Neural progenitor cell (in vitro differentiated cells): ENCODE measurements around the gene SLC26A4.

Experiments used
- EZH2 ChIP-seq: fragments of 200-600 bp; sonication (generic); IDR thresholded peaks from 2 replicates; pipeline ENCODE4 v1.6.1; 2017; ENCODE audit warnings: antibody characterized with exemption, mild to moderate bottlenecking, moderate library complexity
- EZH2phosphoT487 ChIP-seq: fragments of 200-600 bp; sonication (generic); IDR thresholded peaks from 2 replicates; pipeline ENCODE4 v1.6.1; 2017; ENCODE audit warnings: antibody characterized with exemption
- TF ChIP-seq, protein P1 (sequence below): fragments of 200-600 bp; sonication (generic); IDR thresholded peaks from 2 replicates; pipeline ENCODE4 v1.5.1; 2017; ENCODE audit warnings: antibody characterized with exemption, mild to moderate bottlenecking

DNA sequence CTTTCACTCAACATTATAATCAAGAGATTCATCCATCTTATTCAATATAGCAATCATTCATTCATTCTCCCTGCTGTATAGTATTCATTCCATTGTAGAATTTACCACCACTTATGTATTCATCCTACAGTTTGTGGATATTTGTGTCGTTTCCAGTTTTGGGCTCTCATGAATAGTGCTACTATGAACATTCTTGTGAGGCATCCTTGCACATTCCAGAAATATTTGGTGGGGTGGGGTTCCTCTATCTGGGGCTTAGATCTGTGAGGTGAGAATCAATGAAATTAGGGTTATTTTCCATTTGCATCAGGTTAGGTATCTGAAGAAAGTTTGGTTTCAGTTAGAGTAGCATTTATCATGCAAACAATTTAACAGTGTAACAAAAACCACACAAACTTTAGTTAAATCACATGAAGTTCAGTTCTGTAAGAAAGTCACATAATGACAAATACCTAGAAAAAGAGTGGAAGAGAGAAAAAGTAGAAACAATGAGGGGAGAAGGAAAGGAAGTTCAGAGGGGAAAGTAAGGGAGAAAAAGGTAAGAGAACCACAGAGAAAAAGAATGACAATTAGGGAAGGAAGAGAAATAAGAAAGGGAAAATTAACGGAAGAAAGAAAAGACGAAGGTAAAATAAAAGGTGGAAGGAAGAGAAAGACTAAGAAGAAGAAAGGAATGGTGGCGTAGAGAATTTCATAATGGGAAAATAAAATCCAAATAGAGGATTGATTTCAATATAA, 58.0 kb downstream of the SLC26A4 start:
- TF ChIP-seq, protein P1, sequence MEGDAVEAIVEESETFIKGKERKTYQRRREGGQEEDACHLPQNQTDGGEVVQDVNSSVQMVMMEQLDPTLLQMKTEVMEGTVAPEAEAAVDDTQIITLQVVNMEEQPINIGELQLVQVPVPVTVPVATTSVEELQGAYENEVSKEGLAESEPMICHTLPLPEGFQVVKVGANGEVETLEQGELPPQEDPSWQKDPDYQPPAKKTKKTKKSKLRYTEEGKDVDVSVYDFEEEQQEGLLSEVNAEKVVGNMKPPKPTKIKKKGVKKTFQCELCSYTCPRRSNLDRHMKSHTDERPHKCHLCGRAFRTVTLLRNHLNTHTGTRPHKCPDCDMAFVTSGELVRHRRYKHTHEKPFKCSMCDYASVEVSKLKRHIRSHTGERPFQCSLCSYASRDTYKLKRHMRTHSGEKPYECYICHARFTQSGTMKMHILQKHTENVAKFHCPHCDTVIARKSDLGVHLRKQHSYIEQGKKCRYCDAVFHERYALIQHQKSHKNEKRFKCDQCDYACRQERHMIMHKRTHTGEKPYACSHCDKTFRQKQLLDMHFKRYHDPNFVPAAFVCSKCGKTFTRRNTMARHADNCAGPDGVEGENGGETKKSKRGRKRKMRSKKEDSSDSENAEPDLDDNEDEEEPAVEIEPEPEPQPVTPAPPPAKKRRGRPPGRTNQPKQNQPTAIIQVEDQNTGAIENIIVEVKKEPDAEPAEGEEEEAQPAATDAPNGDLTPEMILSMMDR, result no peak
- TF ChIP-seq EZH2, result no peak
- no peak for TF ChIP-seq EZH2phosphoT487
